Peyer's patch (tissue), 4 donors: Measurements from ENCODE around the gene BNIP5.

ENCODE experiments used
- POLR2A ChIP-seq, 2 donors: fragments of 450-650 bp; IDR thresholded peaks; one replicate each; pipeline ENCODE4 v1.5.1; 2017; ENCODE audit warnings: antibody characterized with exemption in 2 of 2, mild to moderate bottlenecking in 2 of 2, moderate library complexity in 2 of 2
- TF ChIP-seq, protein P1 (sequence below), 6 experiments: fragments of 450-650 bp in 4 of 6; fragments of 200-600 bp in 2 of 6; sonication (generic) in 1 of 6; IDR thresholded peaks; one replicate each; pipeline ENCODE4 v1.5.1; 2017 to 2019; ENCODE audit warnings: antibody characterized with exemption in 6 of 6, mild to moderate bottlenecking in 3 of 6, moderate library complexity in 1 of 6

DNA sequence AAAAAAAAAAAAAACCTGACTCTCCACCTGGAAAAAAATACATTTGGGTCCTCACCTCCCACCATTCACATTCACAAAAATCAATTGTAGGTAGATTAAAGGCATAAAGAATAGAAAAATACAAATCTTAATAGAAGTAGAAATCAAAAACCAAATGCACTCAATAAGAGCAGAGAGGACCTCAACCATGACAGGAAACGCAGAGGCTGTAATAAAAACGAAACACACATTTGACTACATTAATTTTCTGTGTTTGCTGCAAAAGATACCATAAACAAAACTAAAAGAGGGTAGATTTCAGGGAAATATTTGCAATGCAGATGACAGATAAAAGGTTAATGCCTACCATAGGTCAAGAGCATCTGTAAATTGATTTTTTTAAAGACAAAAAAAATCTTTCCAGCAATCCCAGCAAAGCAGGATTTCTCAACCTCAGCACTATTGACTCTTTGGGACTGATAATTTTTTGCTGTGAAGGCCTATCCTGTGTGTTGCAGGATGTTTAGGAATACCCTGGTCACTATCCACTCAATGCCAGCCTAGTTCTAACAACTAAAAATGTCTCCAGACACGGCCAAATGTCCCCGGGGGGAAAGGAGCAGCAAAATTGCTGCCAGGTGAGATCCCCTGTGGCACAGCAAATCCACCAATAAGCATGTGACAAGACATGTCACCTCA is 41.7 kb upstream of the BNIP5 start:
- TF ChIP-seq, protein P1, sequence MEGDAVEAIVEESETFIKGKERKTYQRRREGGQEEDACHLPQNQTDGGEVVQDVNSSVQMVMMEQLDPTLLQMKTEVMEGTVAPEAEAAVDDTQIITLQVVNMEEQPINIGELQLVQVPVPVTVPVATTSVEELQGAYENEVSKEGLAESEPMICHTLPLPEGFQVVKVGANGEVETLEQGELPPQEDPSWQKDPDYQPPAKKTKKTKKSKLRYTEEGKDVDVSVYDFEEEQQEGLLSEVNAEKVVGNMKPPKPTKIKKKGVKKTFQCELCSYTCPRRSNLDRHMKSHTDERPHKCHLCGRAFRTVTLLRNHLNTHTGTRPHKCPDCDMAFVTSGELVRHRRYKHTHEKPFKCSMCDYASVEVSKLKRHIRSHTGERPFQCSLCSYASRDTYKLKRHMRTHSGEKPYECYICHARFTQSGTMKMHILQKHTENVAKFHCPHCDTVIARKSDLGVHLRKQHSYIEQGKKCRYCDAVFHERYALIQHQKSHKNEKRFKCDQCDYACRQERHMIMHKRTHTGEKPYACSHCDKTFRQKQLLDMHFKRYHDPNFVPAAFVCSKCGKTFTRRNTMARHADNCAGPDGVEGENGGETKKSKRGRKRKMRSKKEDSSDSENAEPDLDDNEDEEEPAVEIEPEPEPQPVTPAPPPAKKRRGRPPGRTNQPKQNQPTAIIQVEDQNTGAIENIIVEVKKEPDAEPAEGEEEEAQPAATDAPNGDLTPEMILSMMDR (IDR thresholded peaks at IDR 0.05), result no peak
- no peak for TF ChIP-seq POLR2A (IDR thresholded peaks at IDR 0.05)
